Fibroblast of peridontal ligament (primary cell): Measurements from ENCODE around the gene ACOXL.

Source experiments
- DNase-seq: peaks from one replicate; pipeline ENCODE4 v3.0.0-alpha.2; 2010; ENCODE audit errors: extremely low read depth

The ACOXL gene

GRCh38 chr2:111165084-111165483 lies 432.7 kb downstream of the ACOXL start:
- DNase-seq = peak; percentile 22

- no peak for DNase-seq
Measured at GRCh38 chr2:111166115-111166514, 433.7 kb downstream of the ACOXL start.

DNA sequence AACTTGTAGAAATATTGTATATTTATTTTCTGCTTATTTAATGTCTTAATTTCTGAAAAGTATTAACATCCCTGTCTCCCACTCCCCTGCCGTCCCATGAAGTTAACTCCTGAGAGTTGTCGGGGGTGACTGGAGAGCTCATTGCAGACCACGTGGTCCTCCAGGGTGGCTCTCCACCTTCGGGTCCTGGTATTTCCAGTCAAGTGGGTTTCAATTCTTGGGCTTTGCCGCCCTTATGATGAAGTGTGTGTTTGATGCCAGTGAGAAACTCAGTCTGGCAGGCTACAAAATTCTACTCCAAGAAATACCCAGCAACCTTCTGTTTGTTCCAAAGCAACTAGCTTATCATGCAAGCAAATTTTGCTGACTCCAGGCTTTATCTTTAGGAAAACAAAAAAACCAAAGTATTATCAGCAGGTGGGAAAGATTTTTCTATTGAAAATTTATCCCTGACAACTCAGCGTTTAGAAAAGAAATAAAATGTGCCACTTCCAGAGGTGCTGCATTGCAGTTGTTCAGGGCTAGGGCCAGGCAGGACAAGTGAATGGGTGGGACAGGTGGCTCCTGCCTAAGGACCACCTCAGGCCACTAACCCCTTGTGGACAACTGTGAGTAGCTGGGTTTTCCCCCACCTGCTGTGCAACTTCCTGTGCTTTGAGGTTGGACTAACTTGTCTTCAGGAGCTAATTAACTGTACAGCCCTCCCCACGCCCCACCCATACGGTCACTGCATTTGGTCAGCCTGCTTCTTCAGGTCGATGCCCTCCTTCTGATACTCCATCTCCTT lies 434.9 kb downstream of the ACOXL start:
- DNase-seq = no peak

DNA sequence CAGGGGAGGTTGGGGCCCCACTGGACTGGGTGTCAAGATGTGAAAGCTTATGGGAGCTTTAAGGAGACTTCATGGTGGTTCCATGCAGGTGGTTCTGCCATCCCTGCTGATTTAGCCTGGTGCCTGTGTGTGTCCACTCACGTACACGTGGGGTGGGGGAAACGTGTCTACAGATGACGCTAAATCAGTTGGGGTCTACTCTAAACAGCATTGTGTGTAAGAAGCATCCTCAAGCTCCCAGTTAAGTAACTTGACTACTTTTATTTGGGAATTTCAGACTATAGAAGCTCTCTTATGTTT lies 435.4 kb downstream of the ACOXL start:
- no peak for DNase-seq
